ENCODE results near the gene FOXD1. TPM values are rescaled to one million over a fixed set of nuclear protein-coding genes. Genes with fewer than 3 reads are reported as not detected.

Gene FOXD1
- total RNA-seq, 1 experiment from 2014 or later, result 4.4 TPM

DNA sequence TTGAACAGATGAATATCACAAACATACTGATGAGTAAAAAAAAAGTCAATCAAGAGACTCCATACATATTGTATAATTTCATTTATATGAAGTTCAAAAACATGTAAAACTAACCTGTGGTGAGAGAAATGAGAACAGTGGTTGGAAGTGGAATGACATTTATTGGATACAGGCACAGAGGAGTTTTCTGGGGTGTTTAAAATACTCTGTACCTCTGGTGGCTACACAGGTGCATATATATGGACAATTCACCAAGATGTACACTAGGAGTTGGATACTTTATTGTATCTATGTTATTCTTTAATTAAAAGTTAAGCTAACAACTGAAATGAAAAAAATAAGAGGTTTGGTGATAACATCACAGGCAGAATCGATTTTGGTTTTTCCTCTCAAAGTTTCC is 14.1 kb downstream of the FOXD1 start:
- CTCF ChIA-PET, result no interaction called here
- no TSS peak for BruUV-seq (replicated peaks)
- TF ChIP-seq EZH2 (IDR thresholded peaks at IDR 0.05; ENCODE audit: borderline replicate concordance, low read depth, low read length, poor library complexity, severe bottlenecking), result no peak
- TF ChIP-seq, protein P1, sequence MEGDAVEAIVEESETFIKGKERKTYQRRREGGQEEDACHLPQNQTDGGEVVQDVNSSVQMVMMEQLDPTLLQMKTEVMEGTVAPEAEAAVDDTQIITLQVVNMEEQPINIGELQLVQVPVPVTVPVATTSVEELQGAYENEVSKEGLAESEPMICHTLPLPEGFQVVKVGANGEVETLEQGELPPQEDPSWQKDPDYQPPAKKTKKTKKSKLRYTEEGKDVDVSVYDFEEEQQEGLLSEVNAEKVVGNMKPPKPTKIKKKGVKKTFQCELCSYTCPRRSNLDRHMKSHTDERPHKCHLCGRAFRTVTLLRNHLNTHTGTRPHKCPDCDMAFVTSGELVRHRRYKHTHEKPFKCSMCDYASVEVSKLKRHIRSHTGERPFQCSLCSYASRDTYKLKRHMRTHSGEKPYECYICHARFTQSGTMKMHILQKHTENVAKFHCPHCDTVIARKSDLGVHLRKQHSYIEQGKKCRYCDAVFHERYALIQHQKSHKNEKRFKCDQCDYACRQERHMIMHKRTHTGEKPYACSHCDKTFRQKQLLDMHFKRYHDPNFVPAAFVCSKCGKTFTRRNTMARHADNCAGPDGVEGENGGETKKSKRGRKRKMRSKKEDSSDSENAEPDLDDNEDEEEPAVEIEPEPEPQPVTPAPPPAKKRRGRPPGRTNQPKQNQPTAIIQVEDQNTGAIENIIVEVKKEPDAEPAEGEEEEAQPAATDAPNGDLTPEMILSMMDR (conservative IDR thresholded peaks at IDR 0.05; ENCODE audit: low read depth, low read length), result no peak
- Histone ChIP-seq H3K9me3 (ENCODE audit: low read depth, low read length, poor library complexity, severe bottlenecking) (no peaks in the 10 kb centered on the region), H3K27me3 (replicated peaks; ENCODE audit: insufficient read depth, low read depth, low read length, poor library complexity) (peaks cover 3% of the 10 kb centered on the region), H3K4me3 (ENCODE audit: low read depth, low read length, poor library complexity, severe bottlenecking) (no peak overlapping the region), H3K27ac (ENCODE audit: low read depth, low read length, poor library complexity, severe bottlenecking) (no peak overlapping the region), H3K36me3 (ENCODE audit: insufficient read depth, low read length, poor library complexity, severe bottlenecking) (no peaks in the 10 kb centered on the region), H3K4me1 (ENCODE audit: insufficient read depth, low read length, poor library complexity, severe bottlenecking) (peaks cover 9% of the 10 kb centered on the region)
- POLR2A ChIA-PET (ENCODE audit: low non-redundant PET), result no interaction called here
- intact Hi-C loops (cut with micrococcal nuclease; ENCODE audit: unreplicated experiment), result no loop called here
- no peak for DNase-seq (ENCODE audit: low spot score)

DNA sequence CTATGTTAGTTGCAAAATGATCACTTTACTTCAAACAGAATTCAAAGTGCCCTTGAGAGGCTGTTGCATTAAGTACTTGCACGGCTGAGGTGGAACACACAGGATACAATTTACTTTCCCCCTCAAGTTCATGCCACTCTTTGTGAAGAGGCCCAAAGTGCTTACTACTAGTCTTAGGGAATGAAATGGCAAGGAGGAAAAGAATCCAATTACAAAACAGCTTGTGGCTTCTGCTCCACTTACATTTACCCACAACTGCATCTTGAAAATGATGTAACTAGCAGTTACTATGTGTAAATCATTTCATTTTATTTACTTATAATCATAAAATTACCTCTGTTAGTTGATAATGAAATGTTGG is 14.6 kb downstream of the FOXD1 start:
- Histone ChIP-seq H3K27ac (ENCODE audit: low read depth, low read length, poor library complexity, severe bottlenecking) (no peak overlapping the region), H3K36me3 (ENCODE audit: insufficient read depth, low read length, poor library complexity, severe bottlenecking) (no peaks in the 10 kb centered on the region), H3K27me3 (replicated peaks; ENCODE audit: insufficient read depth, low read depth, low read length, poor library complexity) (peaks cover 8% of the 10 kb centered on the region), H3K4me3 (ENCODE audit: low read depth, low read length, poor library complexity, severe bottlenecking) (no peak overlapping the region), H3K4me1 (ENCODE audit: insufficient read depth, low read length, poor library complexity, severe bottlenecking) (peaks cover 9% of the 10 kb centered on the region), H3K9me3 (ENCODE audit: low read depth, low read length, poor library complexity, severe bottlenecking) (no peaks in the 10 kb centered on the region)
- TF ChIP-seq, protein P1 (conservative IDR thresholded peaks at IDR 0.05; ENCODE audit: low read depth, low read length), result no peak
- TF ChIP-seq EZH2 (IDR thresholded peaks at IDR 0.05; ENCODE audit: borderline replicate concordance, low read depth, low read length, poor library complexity, severe bottlenecking), result no peak
- intact Hi-C loops (cut with micrococcal nuclease; ENCODE audit: unreplicated experiment), result no loop called here
- BruUV-seq (replicated peaks), result no TSS peak
- POLR2A ChIA-PET (ENCODE audit: low non-redundant PET), result no interaction called here
- no peak for DNase-seq (ENCODE audit: low spot score)
- CTCF ChIA-PET, result no interaction called here

DNA sequence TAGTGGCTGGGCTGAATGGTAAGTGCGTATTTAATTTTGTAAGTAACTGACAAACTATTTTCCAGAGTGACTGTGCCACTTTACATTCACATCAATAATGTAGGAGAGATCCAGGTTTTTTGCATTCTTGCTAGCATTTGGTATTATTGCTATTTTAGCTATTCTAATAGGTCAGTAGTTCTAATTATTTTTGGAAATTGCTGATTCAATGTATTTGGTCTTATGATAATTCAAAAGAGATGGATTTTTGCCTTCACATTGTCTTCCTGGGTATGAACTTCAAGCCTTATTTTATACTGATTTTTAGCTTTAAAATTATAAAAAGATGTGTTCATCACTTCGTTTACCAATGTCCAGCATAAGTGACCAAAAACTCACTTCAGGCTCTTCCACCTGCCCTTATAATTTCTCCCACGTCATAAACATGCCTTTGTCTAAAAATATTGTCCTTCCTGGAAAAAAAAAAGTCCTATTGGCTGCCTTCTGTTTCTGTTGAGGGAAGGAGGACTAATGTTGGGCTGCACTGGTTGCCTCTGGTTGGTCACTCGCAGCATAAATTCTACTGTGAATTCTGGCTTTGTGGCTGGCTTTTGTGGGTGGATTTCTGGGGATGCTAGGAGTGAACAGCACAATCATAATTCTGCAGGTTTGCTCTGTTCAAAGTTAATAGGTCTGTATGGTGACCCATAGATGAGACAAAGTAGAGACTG is 15.2 kb downstream of the FOXD1 start:
- Histone ChIP-seq H3K36me3 (ENCODE audit: insufficient read depth, low read length, poor library complexity, severe bottlenecking) (no peaks in the 10 kb centered on the region), H3K4me1 (ENCODE audit: insufficient read depth, low read length, poor library complexity, severe bottlenecking) (peaks cover 9% of the 10 kb centered on the region), H3K27me3 (replicated peaks; ENCODE audit: insufficient read depth, low read depth, low read length, poor library complexity) (peaks cover 8% of the 10 kb centered on the region), H3K27ac (ENCODE audit: low read depth, low read length, poor library complexity, severe bottlenecking) (no peak overlapping the region), H3K9me3 (ENCODE audit: low read depth, low read length, poor library complexity, severe bottlenecking) (no peaks in the 10 kb centered on the region), H3K4me3 (ENCODE audit: low read depth, low read length, poor library complexity, severe bottlenecking) (no peak overlapping the region)
- POLR2A ChIA-PET (ENCODE audit: low non-redundant PET), result no interaction called here
- CTCF ChIA-PET, result no interaction called here
- intact Hi-C loops (cut with micrococcal nuclease; ENCODE audit: unreplicated experiment), result no loop called here
- TF ChIP-seq, protein P1 (conservative IDR thresholded peaks at IDR 0.05; ENCODE audit: low read depth, low read length), result no peak
- TF ChIP-seq EZH2 (IDR thresholded peaks at IDR 0.05; ENCODE audit: borderline replicate concordance, low read depth, low read length, poor library complexity, severe bottlenecking), result no peak
- DNase-seq (ENCODE audit: low spot score), result no peak
- no TSS peak for BruUV-seq (replicated peaks)

Data from A673 (cell line).